Endodermal cell (in vitro differentiated cells): Measurements from ENCODE around the gene PKD2. TPM values are rescaled to one million over a fixed set of nuclear protein-coding genes. Genes with fewer than 3 reads are reported as not detected.
A peak's percentile ranks its signal among the peaks of the same experiment; 100 is the strongest.

Source experiments
- DNase-seq: peaks from one replicate; pipeline ENCODE4 v3.0.0-alpha.2; 2017
- H3K27ac ChIP-seq: 2 replicates; pipeline ENCODE4 v1.5.1; 2013; ENCODE audit warnings: mild to moderate bottlenecking, low read depth, low read length, moderate library complexity
- H3K27me3 ChIP-seq: 2 replicates; pipeline ENCODE4 v1.6.1; 2013; ENCODE audit warnings: mild to moderate bottlenecking, low read length, moderate library complexity; ENCODE audit not compliant: insufficient read depth, control insufficient read depth, poor library complexity, severe bottlenecking
- H3K36me3 ChIP-seq: 2 replicates; pipeline ENCODE4 v1.7.0; 2013; ENCODE audit warnings: mild to moderate bottlenecking, low read length, moderate library complexity; ENCODE audit not compliant: control insufficient read depth, insufficient read depth
- H3K4me1 ChIP-seq: one replicate; pipeline ENCODE4 v1.7.0; 2013; ENCODE audit warnings: low read length; ENCODE audit not compliant: control insufficient read depth, insufficient read depth
- H3K4me3 ChIP-seq: 2 replicates; pipeline ENCODE4 v1.5.1; 2013; ENCODE audit warnings: mild to moderate bottlenecking, low read length, moderate library complexity
- H3K9ac ChIP-seq: 2 replicates; pipeline ENCODE4 v1.6.1; 2013; ENCODE audit warnings: mild to moderate bottlenecking, low read length, moderate library complexity; ENCODE audit not compliant: poor library complexity, severe bottlenecking; ENCODE audit errors: extremely low read depth
- H3K9me3 ChIP-seq: 2 replicates; pipeline ENCODE4 v1.6.1; 2013; ENCODE audit warnings: mild to moderate bottlenecking, low read length, moderate library complexity; ENCODE audit not compliant: control insufficient read depth
- H3K27ac Mint-ChIP-seq: 2 replicates; pipeline ENCODE4 v1.8.0; 2020; ENCODE audit warnings: mixed read lengths
- H3K27me3 Mint-ChIP-seq: 2 replicates; pipeline ENCODE4 v1.8.0; 2021; ENCODE audit warnings: mild to moderate bottlenecking, mixed read lengths; ENCODE audit not compliant: insufficient read depth
- H3K36me3 Mint-ChIP-seq: 2 replicates; pipeline ENCODE4 v1.8.0; 2020; ENCODE audit warnings: low read depth, mixed read lengths
- H3K4me1 Mint-ChIP-seq: 2 replicates; pipeline ENCODE4 v1.8.0; 2020; ENCODE audit warnings: mixed read lengths
- H3K4me3 Mint-ChIP-seq: 2 replicates; pipeline ENCODE4 v1.8.0; 2020; ENCODE audit warnings: mild to moderate bottlenecking, moderate library complexity, mixed read lengths
- H3K9me3 Mint-ChIP-seq: 2 replicates; pipeline ENCODE4 v1.8.0; 2020; ENCODE audit warnings: mild to moderate bottlenecking, mixed read lengths
- WGBS, 2 experiments: methylation state at CpG; one replicate each; pipeline versions ENCODE4 v1.1.5 to v1.1.7; 2013; ENCODE audit warnings: missing lambda C conversion rate in 2 of 2, mixed read lengths in 1 of 2; ENCODE audit not compliant: insufficient coverage in 1 of 2, insufficient read length in 1 of 2; 5-methylcytosine and 5-hydroxymethylcytosine counted together
- total RNA-seq, 2 donors: library from RNA; stranded (reverse); fragmentation: NEBNext Ultra II Directional in 1 of 2; extraction: Animal tissue kit (Norgen Biotek cat#: 25700) in 1 of 2; gene quantifications; 2 replicates in 1 of 2; 3 replicates in 1 of 2; pipeline ENCODE4 v1.2.1, GENCODE V29; 2021
- TF ChIP-seq, protein P1 (sequence below): fragments of 200-600 bp; sonication (generic); conservative IDR thresholded peaks from 2 replicates; pipeline ENCODE4 v1.5.0; 2021; ENCODE audit warnings: antibody characterized with exemption, mild to moderate bottlenecking

PKD2 gene
- total RNA-seq, 2 donors from 2014 or later, result 31.4 to 34.2 TPM

DNA sequence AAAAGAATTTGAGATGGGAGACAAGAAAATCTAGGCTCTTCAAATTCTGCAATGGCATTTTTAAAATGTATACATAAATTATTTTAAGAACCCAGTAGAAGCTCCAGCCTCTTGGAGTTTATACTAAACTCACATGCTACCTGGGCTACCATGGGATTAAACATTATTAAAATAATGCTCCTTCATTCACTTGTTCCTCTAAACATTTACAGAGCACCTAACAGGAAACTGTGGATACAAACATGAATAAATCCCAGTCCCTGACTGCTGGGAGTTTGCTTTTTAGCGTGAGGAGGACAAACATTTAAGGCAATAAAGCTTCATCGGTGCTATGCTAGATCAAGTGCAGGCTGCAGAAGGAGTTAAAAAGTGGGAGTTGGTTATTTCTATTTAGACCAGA lies 37.3 kb upstream of the PKD2 start:
- Mint-ChIP-seq H3K4me1 (peaks cover 4% of the 10 kb centered on the region), H3K36me3 (no peaks in the 10 kb centered on the region), H3K27me3 (peaks cover 4% of the 10 kb centered on the region), H3K9me3 (peaks cover 2% of the 10 kb centered on the region), H3K27ac (no peak overlapping the region), H3K4me3 (no peak overlapping the region)
- Histone ChIP-seq H3K27ac (no peak overlapping the region), H3K27me3 (no peaks in the 10 kb centered on the region), H3K9ac (no peak overlapping the region), H3K4me3 (no peak overlapping the region), H3K4me1 (no peaks in the 10 kb centered on the region), H3K36me3 (no peaks in the 10 kb centered on the region), H3K9me3 (no peaks in the 10 kb centered on the region)
- DNase-seq, result no peak
- TF ChIP-seq, protein P1, sequence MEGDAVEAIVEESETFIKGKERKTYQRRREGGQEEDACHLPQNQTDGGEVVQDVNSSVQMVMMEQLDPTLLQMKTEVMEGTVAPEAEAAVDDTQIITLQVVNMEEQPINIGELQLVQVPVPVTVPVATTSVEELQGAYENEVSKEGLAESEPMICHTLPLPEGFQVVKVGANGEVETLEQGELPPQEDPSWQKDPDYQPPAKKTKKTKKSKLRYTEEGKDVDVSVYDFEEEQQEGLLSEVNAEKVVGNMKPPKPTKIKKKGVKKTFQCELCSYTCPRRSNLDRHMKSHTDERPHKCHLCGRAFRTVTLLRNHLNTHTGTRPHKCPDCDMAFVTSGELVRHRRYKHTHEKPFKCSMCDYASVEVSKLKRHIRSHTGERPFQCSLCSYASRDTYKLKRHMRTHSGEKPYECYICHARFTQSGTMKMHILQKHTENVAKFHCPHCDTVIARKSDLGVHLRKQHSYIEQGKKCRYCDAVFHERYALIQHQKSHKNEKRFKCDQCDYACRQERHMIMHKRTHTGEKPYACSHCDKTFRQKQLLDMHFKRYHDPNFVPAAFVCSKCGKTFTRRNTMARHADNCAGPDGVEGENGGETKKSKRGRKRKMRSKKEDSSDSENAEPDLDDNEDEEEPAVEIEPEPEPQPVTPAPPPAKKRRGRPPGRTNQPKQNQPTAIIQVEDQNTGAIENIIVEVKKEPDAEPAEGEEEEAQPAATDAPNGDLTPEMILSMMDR, result no peak
- WGBS, 2 experiments, result 96% methylated on average over 2 of the region's 2 CpGs

- TF ChIP-seq, protein P1, result no peak
- H3K4me1 Mint-ChIP-seq, result peaks cover 9% of the 10 kb centered on the region
- DNase-seq, result no peak
- H3K36me3 Mint-ChIP-seq, result no peaks in the 10 kb centered on the region
- WGBS, 2 experiments, result no CpG with 5 or more reads among the region's 1 CpG
- H3K4me1 ChIP-seq, result no peaks in the 10 kb centered on the region
- H3K36me3 ChIP-seq, result no peaks in the 10 kb centered on the region
- no peak overlapping the region for H3K27ac Mint-ChIP-seq
- no peak overlapping the region for H3K9ac ChIP-seq
- peaks cover 3% of the 10 kb centered on the region for H3K27me3 Mint-ChIP-seq
- no peaks in the 10 kb centered on the region for H3K9me3 ChIP-seq
- H3K4me3 ChIP-seq, result no peak overlapping the region
- H3K9me3 Mint-ChIP-seq, result no peaks in the 10 kb centered on the region
- H3K27ac ChIP-seq, result no peak overlapping the region
- H3K27me3 ChIP-seq, result no peaks in the 10 kb centered on the region
- no peak overlapping the region for H3K4me3 Mint-ChIP-seq
Observed at GRCh38 chr4:87971866-87972265, 35.6 kb upstream of the PKD2 start.

GRCh38 chr4:87973283-87974169 lies 33.9 kb upstream of the PKD2 start:
- peak overlapping the region; percentile 36 for H3K4me3 ChIP-seq
- Mint-ChIP-seq H3K27me3 (no peaks in the 10 kb centered on the region), H3K9me3 (no peaks in the 10 kb centered on the region), H3K27ac (peak overlapping the region; percentile 53), H3K36me3 (no peaks in the 10 kb centered on the region), H3K4me3 (peak overlapping the region; percentile 30), H3K4me1 (peaks cover 9% of the 10 kb centered on the region)
- no peaks in the 10 kb centered on the region for H3K27me3 ChIP-seq
- no peak overlapping the region for H3K9ac ChIP-seq
- peak overlapping the region; percentile 45 for H3K27ac ChIP-seq
- H3K4me1 ChIP-seq, result no peaks in the 10 kb centered on the region
- no peaks in the 10 kb centered on the region for H3K36me3 ChIP-seq
- DNase-seq, result peak; percentile 85
- 7 to 16% methylated on average over 7 to 12 of the region's 14 CpGs for WGBS, 2 experiments
- no peaks in the 10 kb centered on the region for H3K9me3 ChIP-seq
- TF ChIP-seq, protein P1, result peak; percentile 94
